DOHH2 (cell line): ENCODE measurements around the gene SSNA1.
A peak's percentile ranks its signal among the peaks of the same experiment; 100 is the strongest.

Experiments
- H3F3A ChIP-seq: fragments of 200-600 bp; sonication (generic), shearing (Covaris generic); 2 replicates; pipeline ENCODE4 v1.6.0; 2016; ENCODE audit warnings: antibody characterized with exemption, mild to moderate bottlenecking; ENCODE audit not compliant: control insufficient read depth, insufficient read depth
- H3K27ac ChIP-seq: fragments of 200-600 bp; sonication (generic); 2 replicates; pipeline ENCODE4 v1.5.1; 2014; ENCODE audit warnings: low read depth, mild to moderate bottlenecking, low read length, moderate library complexity
- H3K27me3 ChIP-seq: fragments of 200-600 bp; sonication (generic); 2 replicates; pipeline ENCODE4 v1.6.1; 2014; ENCODE audit warnings: mild to moderate bottlenecking, low read length, mixed read lengths; ENCODE audit not compliant: control insufficient read depth
- H3K36me3 ChIP-seq: fragments of 200-600 bp; sonication (generic); 2 replicates; pipeline ENCODE4 v1.6.1; 2014; ENCODE audit warnings: mild to moderate bottlenecking, low read length, moderate library complexity, mixed read lengths; ENCODE audit not compliant: control insufficient read depth
- H3K4me1 ChIP-seq: fragments of 200-600 bp; sonication (generic); 2 replicates; pipeline ENCODE4 v1.6.1; 2014; ENCODE audit warnings: mild to moderate bottlenecking, low read length, mixed read lengths; ENCODE audit not compliant: control insufficient read depth
- H3K4me2 ChIP-seq: fragments of 200-600 bp; sonication (generic); 2 replicates; pipeline ENCODE4 v1.6.0; 2014; ENCODE audit warnings: mild to moderate bottlenecking, low read length, moderate library complexity
- H3K4me3 ChIP-seq: fragments of 200-600 bp; sonication (generic); 2 replicates; pipeline ENCODE4 v1.5.1; 2014; ENCODE audit warnings: mild to moderate bottlenecking, low read length, mixed read lengths
- H3K79me2 ChIP-seq: fragments of 200-600 bp; sonication (generic); 2 replicates; pipeline ENCODE4 v1.6.1; 2014; ENCODE audit warnings: mild to moderate bottlenecking, low read length, mixed read lengths; ENCODE audit not compliant: control insufficient read depth
- H3K9me2 ChIP-seq: fragments of 200-600 bp; sonication (generic); replicated peaks from 2 replicates; pipeline ENCODE4 v1.6.1; 2014; ENCODE audit warnings: mild to moderate bottlenecking, low read length, mixed read lengths; ENCODE audit not compliant: control insufficient read depth
- H3K9me3 ChIP-seq: fragments of 200-600 bp; sonication (generic); 2 replicates; pipeline ENCODE4 v1.6.1; 2014; ENCODE audit warnings: antibody characterized with exemption, low read length, mixed read lengths; ENCODE audit not compliant: control insufficient read depth, insufficient read depth
- H4K20me1 ChIP-seq: fragments of 200-600 bp; sonication (generic); 2 replicates; pipeline ENCODE4 v1.6.0; 2014; ENCODE audit warnings: low read depth, mild to moderate bottlenecking, antibody characterized with exemption, low read length, moderate library complexity; ENCODE audit not compliant: control insufficient read depth, insufficient read depth
- CTCF ChIP-seq: fragments of 200-600 bp; sonication (generic); IDR thresholded peaks from one replicate; pipeline ENCODE4 v1.5.1; 2014; ENCODE audit warnings: antibody characterized with exemption, mild to moderate bottlenecking, low read depth, low read length; ENCODE audit not compliant: poor library complexity, severe bottlenecking
- EZH2phosphoT487 ChIP-seq: fragments of 200-600 bp; sonication (generic); IDR thresholded peaks from 2 replicates; pipeline ENCODE4 v1.6.1; 2017; ENCODE audit warnings: borderline replicate concordance, mild to moderate bottlenecking, antibody characterized with exemption, low read length, moderate library complexity, mixed read lengths

The SSNA1 gene

DNA sequence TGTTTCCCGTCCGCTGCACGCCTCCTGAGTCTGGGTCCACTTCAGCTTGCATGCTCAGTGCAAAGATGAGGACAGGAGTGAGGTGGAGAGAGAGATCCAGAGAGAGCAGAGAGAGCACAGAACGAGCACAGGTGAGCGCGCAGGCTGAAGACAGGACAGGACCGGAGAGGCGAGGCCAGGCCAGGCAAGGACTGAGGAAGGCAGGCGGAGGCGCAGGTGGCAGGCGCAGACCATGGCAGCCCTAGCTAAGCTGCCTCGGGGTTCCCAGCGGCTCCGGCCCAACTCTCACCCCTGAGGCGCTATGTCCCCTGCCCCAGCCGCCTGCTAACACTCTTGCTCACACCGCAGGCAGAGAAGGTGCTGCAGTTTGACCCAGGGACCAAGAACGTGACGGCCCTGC is 39.8 kb upstream of the SSNA1 start:
- TF ChIP-seq EZH2phosphoT487 (no peak), CTCF (no peak)
- 0 out of 2 replicates have a peak, but pooled peaks cover 5% of the 10 kb centered on the region for H3K9me3 ChIP-seq
- H3K4me2 ChIP-seq, result no peak overlapping the region
- H4K20me1 ChIP-seq, result no peaks in the 10 kb centered on the region
- H3K4me1 ChIP-seq, result peaks cover 19% of the 10 kb centered on the region
- H3K36me3 ChIP-seq, result no peaks in the 10 kb centered on the region
- no peaks in the 10 kb centered on the region for H3K79me2 ChIP-seq
- H3K27ac ChIP-seq, result no peak overlapping the region
- H3K4me3 ChIP-seq, result no peak overlapping the region
- H3K27me3 ChIP-seq, result peaks cover 4% of the 10 kb centered on the region; the same call in 1 of the 2 replicates
- no peaks in the 10 kb centered on the region for H3K9me2 ChIP-seq
- H3F3A ChIP-seq, result peaks cover 2% of the 10 kb centered on the region; the same call in 1 of the 2 replicates

- H3K9me2 ChIP-seq, result no peaks in the 10 kb centered on the region
- H3K36me3 ChIP-seq, result no peaks in the 10 kb centered on the region
- peak overlapping the region; percentile 77 for H3K4me3 ChIP-seq
- 0 out of 2 replicates have a peak, but pooled peaks cover 5% of the 10 kb centered on the region for H3K9me3 ChIP-seq
- peaks cover 19% of the 10 kb centered on the region for H3K4me1 ChIP-seq
- H3F3A ChIP-seq, result peaks cover 2% of the 10 kb centered on the region; the same call in 1 of the 2 replicates
- peak overlapping the region; percentile 92 for H3K4me2 ChIP-seq
- no peaks in the 10 kb centered on the region for H3K27me3 ChIP-seq
- H4K20me1 ChIP-seq, result no peaks in the 10 kb centered on the region
- H3K79me2 ChIP-seq, result no peaks in the 10 kb centered on the region
- H3K27ac ChIP-seq, result peak overlapping the region; percentile 64; the same call in 1 of the 2 replicates
- TF ChIP-seq EZH2phosphoT487, result no peak
- TF ChIP-seq CTCF, result no peak
These were observed 39.1 kb upstream of the SSNA1 start for GRCh38 chr9:137149363-137149762.

DNA sequence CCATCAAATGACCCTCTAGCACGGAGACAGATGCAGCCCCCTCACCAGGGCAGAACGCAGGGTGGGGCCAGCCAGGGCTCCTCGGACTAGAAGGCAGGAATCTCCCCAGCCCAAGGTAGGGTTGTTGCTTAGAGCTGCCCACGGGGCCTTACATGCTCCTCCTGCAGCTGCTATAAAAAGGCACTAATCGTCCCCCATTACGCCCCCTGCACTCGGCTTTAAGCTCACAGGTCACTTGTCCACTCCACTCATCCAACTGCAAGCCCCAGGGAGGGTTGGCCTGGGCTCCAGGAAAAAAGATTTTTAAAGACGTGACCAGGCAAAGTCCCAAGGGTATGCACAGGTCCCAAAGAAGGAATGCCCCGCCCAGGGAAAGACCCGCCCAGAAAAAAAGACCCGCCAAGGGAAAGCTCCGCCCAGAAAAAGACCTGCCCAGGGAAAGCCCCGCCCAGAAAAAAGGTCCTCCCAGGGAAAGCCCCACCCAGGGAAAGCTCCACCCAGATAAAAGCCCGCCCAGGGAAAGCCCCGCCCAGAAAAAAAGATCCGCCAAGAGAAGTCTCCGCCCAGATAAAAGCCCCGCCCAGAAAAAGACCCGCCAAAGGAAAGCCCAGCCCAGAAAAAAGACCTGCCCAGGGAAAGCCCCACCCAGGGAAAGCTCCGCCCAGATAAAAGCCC is 38.4 kb upstream of the SSNA1 start:
- TF ChIP-seq CTCF (no peak), EZH2phosphoT487 (no peak)
- no peaks in the 10 kb centered on the region for H3K36me3 ChIP-seq
- H3K4me1 ChIP-seq, result peaks cover 19% of the 10 kb centered on the region
- H3K9me3 ChIP-seq, result 0 out of 2 replicates have a peak, but pooled peaks cover 5% of the 10 kb centered on the region
- peak overlapping the region; percentile 64 for H3K27ac ChIP-seq
- peaks cover 2% of the 10 kb centered on the region; the same call in 1 of the 2 replicates for H3F3A ChIP-seq
- H4K20me1 ChIP-seq, result no peaks in the 10 kb centered on the region
- no peaks in the 10 kb centered on the region for H3K9me2 ChIP-seq
- H3K4me3 ChIP-seq, result peak overlapping the region; percentile 77
- peak overlapping the region; percentile 92 for H3K4me2 ChIP-seq
- H3K27me3 ChIP-seq, result no peaks in the 10 kb centered on the region
- H3K79me2 ChIP-seq, result no peaks in the 10 kb centered on the region
